Measurements from ENCODE around the gene ACOX1.
"Not testable (repeated sequence)": the region's sequence is repeated elsewhere in the genome, so short reads cannot be mapped to it uniquely, and the experiment has no call there.

Gene ACOX1

DNA sequence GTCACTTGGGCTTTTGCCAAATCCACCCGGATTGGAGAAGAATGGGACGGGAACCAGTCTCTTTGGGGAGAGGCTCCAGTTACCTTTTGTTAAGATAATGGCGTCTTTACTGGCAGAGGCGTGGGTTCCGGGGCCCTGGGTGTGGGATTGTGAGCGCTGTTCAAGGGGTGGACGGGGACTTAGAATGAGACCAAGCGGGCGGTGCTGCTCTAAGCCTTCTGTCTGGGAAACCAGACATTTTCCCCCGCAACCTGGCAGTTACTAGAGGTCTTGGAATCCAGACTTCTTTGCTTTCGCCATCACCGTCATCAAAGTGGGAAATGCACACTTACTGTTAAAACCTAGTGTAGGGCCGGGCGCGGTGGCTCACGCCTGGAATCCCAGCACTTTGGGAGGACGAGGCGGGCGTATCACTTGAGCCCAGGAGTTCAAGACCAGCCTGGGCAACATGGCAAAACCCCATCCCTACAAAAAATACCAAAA is 780 bp upstream of the ACOX1 start:
- DNase-seq: no peak

DNA sequence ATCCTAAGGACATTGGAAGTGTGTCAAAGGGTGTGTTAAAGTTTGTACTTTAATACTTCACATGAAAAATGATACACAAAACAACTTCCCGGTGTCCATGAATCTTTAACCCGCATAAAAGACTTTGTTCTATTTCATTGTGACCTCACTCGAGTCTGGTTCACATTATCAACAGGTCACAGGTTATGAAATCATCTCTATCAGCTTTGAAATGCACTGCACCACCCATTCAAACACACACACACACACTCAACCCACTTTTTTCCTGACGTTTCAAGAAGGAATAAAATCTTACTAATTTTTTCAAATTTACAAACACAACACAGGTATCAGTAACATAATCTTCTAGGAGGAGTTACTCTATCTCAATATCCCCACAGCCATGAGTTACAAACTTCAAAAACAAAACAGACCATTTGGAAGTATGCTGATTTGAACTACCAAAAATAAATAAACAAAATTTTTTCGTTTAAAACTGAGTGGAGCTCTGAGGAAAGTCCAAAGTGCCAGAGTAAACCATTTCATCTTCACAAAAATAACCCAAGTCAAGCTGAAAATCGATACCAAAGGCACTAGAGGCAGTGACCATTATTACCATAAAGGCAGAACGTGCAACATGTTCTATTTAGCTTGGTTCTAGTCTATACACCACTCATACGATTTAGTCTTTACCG is 2.7 kb downstream of the ACOX1 start:
- DNase-seq: no peak

DNA sequence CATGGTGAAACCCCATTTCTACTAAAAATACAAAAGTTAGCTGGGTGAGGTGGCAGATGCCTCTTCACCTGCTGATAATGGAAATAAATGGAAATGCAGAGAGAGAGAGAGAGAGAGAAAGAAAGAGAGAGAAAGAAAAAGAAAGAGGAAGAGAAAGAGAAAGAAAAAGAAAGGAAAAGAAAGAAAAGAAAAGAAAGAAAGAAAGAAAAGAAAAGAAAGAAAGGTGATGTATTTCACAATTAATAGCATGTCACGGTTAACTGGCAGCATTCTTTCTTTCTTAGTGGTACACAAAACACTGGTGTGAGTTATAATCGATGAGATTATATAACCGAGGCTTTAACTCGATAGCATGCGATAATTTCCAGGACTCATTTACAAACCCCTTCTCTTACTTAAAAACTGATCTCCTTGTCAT is 3.2 kb downstream of the ACOX1 start:
- DNase-seq: no peak

DNA sequence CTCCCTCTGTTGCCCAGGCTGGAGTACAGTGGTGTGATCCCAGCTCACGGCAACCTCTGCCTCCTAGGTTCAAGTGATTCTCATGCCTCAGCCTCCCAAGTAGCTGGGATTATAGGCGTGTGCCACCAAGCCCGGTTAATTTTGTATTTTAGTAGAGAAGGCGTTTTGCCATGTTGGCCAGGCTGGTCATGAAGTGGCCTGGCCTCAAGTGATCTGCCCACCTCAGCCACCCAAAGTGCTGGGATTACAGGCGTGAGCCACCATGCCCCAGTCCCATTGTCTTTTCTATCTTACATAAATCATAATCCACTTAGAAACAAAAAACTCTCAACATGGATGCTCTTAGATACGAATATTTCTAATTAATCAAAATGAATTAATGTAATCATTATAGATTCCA is 3.8 kb downstream of the ACOX1 start:
- not testable (repeated sequence) for DNase-seq

DNA sequence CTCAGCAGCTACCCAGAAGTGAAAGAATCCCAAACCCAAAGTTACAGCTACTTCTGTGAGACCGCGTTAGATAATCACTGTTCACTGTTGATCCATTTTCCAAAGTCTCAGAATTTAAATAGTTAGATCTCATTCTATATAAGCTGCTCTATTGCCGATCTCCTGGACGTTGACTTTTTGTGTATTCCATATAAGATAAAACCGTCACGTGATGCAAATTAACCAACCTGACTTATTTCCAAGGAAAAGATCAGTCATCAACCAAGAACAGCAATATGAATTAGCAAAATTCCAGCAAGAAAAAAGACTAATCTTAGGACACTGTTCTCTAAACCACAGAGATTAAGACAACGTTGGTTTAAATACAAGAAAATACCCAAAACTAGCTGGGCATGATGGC is 8.3 kb downstream of the ACOX1 start:
- DNase-seq: no peak

DNA sequence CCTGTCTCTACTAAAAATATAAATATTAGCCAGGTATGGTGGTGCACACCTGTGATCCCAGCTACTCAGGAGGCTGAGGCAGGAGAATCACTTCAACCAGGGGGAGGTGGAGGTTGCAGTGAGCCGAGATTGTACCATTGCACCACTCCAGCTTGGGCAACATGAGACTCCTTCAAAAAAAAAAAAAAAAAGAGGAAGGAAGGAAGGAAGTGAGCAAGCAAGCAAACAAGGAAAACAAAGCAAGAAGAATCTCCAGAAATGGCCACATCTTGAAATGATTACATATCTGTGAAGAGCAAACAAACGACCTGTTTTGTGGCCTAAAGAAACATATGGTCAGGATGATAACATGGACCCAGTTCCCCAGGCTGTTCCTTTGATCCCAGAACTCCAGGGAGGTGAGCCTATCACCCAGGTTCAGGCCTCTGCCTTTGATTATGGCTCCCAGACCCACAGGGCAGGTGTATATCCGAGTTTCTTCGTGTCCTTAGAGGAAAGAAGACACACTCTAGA is 8.9 kb downstream of the ACOX1 start:
- DNase-seq: no peak

DNA sequence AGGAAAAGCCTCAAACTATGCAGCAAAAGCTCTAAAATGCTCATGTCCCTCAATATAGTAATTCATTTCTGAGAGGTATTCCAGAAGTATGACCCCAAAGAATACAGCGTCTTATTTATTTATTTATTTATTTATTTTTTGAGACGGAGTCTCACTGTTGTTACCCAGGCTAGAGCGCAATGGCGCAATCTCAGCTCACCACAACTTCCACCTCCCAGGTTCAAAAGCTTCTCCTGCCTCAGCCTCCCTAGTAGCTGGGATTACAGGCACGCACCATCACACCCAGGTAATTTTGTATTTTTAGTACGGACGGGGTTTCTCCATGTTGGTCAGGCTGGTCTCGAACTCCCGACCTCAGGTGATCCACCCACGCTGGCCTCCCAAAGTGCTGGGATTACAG is 9.9 kb downstream of the ACOX1 start:
- DNase-seq: not testable (repeated sequence)

DNA sequence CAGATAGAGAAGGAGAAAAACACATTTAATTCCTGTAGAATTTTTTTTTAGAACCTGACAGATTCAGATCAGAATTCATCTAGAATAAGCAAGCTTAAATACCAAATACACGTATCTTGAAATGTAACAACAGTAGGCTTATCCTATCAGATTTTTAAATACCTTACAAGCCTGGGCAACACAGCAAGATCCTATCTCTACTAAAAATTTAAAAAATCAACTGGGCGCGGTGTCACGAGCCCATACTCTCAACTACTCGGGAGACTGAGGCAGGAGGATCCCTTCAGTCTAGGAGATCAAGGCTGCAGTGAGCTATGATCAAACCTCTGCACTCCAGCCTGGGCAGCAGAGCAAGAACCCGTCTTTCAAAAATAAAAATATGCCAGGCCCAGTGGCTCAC is 13.5 kb downstream of the ACOX1 start:
- DNase-seq: no peak

DNA sequence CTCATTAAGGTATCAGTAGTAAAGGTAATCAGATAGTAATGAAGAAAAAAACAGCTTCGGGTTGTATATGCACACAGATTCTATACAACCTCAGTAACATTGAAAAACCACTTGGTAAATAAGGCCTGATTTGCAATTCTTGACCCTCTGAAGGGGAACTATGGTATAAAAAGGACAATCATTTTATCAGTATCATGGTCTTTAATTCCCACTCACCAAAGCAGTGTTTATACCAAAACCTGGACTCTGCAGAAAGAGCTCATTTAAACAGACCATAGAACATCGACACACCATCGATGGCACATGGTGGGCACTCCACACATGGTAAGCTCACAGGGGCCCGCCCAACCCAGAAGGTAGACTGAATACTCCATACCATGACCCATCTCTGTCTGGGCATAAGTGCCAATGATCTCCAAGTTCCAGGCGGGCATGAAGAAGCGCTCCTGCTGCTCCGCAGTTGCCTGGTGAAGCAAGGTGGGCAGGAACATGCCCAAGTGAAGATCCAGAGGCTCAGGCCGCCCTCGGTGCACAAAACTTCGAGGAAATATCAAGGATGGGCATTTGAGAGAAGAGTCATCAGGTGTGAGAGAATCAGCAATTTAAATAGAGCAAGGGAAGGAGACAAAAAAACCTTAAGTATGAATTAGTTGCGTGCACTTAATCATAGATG is 19.0 kb downstream of the ACOX1 start:
- no peak for DNase-seq

DNA sequence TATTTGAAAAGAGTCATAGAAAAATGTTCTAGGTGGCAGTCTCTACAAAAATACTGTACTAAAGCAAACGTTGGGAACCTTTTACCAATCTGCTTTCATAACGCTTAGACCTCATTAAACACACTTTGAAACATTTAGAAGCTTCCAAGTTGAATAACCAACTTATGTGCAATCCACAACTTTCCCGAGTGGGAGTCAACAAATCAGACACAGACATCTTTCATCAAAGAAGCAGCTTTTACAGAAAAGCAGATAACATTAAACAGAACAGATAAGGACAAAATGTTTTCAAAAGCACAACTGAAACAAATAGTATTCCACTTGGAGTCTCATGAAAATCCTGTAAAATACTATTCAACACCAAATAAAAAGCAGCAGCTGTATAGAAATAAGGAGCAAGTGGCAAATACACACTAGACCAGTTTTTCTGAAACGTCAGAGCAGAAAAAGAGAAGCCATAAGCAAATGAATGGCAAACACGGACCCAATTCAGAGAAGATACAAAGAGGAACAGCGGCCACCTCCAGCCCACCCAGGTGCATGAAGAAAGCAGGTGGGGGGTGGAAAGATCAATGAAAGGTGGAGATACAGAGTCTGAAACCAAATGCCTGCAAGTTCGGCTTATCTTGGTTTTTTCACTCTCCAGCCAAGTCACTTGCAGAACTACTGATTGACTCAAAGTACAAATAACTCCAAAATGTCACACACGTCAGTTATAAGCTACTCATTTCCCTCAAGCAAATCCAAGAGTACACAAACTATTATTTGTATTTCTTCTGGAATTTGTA is 19.7 kb downstream of the ACOX1 start:
- DNase-seq: no peak

DNA sequence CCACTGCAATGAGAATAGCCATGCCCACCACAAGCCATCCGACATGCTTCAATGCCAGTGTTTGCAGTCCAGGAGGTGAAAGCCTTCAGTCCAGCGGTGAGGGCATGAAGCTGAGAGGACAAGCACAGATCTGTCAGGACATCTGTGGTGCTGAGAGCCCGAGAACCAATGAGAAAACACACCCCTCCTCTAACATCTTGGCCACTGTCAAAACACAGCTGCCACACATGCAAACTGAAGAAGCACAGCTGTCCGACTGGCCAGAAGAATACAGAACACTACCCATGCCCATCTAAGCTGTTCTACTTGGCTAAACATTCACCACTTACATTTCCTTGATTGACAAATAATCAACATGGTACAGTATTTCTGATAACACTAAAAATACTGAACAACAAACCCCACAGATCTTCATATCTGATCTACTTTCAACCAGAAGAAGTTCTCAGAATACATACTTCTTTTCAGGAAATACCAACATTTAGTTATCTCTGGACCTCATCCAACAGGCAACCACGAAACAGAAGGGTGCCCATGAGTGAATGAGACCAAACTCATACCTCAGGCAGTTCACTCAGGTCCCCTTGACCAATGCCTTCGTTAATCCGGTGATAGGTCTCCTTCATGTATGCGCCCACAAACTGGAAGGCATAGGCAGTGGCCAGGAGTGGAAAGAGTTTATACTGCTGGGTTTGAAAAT is 28.0 kb downstream of the ACOX1 start:
- no peak for DNase-seq

DNA sequence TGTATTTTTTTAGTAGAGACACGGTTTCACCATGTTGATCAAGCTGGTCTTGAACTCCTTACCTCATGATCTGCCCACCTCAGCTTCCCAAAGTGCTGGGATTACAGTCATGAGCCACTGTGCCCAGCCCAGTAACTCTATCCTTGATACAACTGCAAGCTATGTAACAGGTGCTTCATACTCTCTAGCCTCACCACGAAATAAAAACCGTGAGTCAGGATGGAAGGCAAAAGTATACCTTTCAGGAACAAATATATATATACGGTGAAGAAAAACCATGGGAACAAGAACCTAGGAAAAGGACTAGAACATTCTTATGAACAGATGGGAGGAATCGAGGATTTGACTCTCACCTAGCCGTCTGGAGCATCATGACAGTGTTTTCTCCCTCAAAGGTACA is 28.5 kb downstream of the ACOX1 start:
- DNase-seq: no peak

DNA sequence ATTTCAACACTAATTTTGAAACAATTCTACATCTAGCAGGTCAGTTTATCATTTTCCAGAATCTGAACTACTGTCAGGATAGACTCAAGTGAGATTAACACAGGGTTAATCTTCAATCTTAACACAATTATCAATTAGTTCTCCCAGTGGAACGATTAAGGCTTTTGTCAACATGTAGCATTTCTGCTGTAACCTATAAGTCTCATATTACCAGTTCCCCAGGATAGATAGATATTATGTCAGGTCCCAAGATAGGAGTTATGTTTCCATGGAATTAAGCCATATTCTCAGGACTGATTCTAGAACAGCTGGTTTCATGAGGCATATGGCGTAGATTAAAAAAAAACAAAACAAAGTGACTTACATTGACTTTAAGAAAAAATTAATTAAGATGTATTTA is 33.8 kb downstream of the ACOX1 start:
- no peak for DNase-seq

DNA sequence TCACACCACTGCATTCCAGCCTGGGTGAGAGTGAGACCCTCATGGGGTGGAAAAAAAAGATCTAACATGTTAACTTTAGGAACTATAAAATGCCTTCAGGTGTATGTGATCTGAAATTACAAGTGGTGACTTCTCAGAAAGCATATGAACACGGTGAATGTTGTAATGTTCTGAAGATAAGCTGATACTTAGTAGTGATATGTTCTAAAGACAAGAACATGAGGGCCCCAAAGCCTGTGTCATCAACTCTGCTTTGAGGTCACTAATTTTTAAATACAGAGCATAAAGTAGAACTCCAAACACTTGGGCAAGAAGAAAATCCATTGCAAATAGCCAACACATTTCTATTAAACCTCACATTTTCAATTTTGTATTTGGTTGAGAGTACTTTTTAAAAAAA is 35.5 kb downstream of the ACOX1 start:
- DNase-seq: no peak

DNA sequence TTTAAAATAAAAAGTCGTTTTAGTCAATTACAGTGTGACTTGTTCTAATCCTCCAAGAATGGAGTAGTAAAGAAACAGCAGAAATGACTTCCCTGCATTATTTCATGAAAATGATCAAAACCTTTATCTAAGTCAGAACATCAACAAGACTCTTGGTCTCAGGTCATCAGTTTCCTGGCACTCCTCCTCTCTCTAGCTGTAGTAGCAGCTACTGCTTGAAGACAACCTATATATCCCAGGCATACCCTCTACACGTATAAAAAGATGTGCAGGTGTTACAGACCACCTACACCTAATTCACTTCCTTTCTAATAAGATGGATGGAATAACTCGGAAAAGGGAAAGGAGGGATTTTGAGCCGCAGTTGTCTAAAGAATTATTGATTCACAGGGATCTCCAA is 36.5 kb downstream of the ACOX1 start:
- DNase-seq: no peak

DNA sequence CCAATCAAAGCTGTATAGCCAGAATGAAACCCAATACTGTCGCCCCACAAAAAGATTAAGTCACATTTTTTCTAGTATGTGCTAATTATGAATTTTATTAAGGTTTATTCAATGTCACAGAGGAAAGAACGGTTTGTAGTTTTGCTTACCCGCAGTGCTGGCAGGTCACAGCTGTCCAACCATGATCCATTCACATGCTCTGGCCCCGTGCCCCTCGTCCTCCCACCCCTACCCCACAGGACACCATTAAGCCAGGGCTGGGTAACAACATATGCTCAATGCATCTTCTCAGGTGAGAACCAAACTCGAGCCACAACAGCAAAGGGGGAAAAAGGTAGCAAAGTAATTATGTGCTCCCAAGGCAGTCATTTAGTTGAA is 37.5 kb downstream of the ACOX1 start:
- no peak for DNase-seq

DNA sequence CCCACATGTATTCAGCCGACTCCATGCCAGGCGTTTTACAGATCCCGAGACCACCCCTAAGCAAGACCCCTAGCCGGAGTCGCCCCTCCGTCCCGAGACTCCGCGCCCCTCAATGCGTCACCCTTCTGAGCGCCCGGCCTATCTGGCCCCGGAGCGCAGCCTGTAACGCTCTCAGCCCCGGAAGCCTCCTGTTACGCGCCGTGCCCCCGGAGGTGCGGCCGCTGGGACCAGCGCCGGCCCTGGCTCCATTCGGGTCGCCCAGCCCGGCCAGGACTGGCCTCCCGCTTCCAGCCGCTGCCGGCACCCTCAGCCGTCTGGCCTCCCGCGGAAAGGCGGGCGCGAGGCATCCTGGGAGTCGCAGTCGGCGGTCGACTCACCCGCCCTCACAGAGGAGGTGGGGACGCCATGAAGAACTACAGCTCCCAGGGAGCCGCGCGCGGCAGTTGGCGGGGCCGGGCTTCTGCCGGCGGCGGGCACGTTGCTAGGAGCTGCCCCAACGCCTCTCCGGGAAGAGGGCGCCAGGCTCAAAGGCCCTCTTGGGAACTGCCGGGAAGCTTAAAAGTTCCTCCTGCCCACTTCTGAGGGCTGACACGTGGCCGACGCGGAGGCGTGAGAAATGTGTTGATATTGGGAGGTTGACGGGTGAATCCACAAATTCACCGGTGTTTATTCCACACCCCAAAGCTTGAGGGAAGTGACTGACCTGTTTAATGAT is 38.1 kb downstream of the ACOX1 start, which contains the start of gene FBF1:
Gene FBF1 (minus strand): TSS at position 316 of the 715 bp plus-strand sequence. CDS start 2,893 bp downstream, outside the sequence.
- DNase-seq: peak; percentile 90

DNA sequence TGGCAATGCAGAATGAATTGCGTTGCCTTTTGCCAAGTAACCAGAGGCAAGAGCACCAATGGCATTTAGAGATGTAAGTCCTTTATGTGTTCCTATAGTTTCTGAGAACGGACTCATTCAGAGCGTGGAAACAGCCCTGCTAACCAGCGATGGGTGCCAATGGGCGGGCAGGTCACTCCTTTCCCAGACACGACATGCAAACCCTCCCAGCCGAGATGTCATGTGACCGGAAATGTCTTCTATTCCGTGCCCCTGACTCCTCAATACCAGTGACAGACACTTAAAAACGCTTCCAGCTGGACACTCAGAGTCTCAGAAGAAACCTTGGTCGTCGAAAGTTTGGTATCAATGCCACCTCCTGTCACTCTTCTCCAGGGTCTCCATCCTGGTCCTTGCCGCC is 41.3 kb downstream of the ACOX1 start:
- DNase-seq: no peak

DNA sequence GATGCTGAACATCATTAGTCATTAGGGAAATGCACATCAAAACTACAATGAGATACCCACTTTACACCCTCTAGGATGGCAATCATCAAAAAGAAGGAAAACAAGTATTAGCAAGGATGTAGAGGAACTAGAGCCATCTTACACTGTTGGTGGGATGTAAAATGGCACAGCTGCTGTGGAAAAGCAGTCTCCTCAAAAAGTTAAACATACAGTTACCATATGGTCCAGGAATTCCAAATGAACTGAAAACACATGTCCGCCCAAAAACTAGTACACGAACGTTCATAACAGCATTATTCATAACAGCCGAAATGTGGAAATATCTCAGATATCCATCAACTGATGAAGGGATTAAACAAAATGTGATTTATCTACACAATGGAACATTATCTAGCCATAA is 45.2 kb downstream of the ACOX1 start:
- DNase-seq: no peak

DNA sequence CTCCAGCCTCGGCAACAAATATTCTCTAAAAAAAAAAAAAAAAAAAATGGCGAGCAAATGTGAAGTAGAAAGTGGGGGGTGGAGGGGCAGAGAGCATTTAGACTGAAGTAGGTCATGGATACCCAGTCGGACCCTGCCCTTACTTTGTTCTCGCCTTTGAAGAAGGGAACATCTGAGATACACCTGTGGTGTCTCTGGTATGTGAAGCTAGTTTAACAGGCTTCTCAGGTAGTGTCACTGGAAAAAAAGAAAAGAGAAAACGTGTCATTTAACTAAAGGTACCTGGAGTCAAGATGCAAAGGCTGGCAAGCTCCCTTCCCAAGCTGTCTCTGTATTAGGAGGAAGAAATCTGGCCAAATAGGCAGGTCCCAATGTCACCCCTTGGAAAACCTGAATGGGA is 46.1 kb downstream of the ACOX1 start:
- no peak for DNase-seq

DNA sequence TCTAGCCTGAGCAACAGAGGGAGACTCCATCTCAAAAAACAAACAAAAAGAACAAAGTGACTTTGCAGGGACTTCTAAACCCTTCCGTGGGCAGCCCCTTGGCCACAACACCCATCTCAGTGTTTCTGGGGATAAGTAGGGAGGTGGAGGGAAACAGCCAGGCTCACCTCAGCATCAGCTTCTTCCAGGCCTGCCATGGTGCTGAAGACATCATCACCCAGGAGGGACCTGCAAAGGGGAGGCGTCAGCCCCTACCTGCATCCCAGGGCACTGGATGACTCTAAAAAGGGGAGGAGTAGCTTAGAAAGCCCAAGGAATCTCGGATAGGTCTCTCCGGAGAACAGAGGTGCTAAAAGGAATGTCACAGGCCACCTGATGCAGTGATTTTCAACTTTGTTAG is 47.9 kb downstream of the ACOX1 start:
- no peak for DNase-seq

DNA sequence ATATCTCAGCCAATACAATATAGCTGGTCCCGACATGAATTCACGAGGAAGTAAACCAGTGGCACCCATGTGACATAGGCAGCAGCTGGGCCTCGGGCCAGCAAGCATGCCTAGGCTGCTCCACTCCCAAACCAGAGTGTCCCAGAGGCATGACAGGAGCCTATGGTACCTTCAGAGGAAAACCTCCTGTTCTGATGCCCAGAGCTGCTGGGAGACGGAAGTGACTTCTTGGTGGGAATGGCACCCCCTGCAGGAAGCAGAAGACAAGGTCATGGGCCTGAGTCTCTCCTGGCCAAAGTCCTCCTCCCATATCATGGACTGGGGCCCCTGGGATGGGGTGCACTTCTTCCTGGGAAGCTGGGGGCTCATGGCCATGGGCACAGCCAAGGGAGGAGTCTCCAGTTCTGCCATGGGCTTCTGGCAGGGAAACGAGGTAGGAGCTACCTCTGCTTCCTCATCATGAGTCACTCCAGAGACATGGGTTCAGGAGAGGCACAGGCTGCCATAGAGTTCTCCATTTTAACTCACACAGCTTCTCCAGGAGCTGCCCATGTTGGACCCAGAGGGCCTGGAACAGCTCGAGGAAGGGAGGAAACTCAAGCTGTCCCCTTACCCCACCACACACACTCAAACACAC is 51.6 kb downstream of the ACOX1 start:
- DNase-seq: no peak
